Activated T-helper 9 cell treated with anti-CD3 and anti-CD28 coated beads, Interleukin-2, amount 50 U/mL, for 16 hours (primary cell): ENCODE measurements around the gene ATG4C.

Experiments used
- DNase-seq: peaks from one replicate; pipeline ENCODE4 v3.0.0-alpha.2; 2020; ENCODE audit warnings: low read depth

ATG4C gene

GRCh38 chr1:62905309-62905708 is 121.4 kb downstream of the ATG4C start:
- no peak for DNase-seq

- DNase-seq, result no peak
These were observed 121.9 kb downstream of the ATG4C start for GRCh38 chr1:62905872-62906271.

GRCh38 chr1:62906428-62906886 is 122.5 kb downstream of the ATG4C start:
- no peak for DNase-seq

GRCh38 chr1:62908168-62908695 is 124.3 kb downstream of the ATG4C start:
- no peak for DNase-seq

GRCh38 chr1:62912028-62912638 is 128.2 kb downstream of the ATG4C start:
- no peak for DNase-seq
